Thyroid gland (tissue), 4 donors: ENCODE measurements around the gene GLTP. TPM values are rescaled to one million over a fixed set of nuclear protein-coding genes. Genes with fewer than 3 reads are reported as not detected.
A peak's percentile ranks its signal among the peaks of the same experiment; 100 is the strongest.
"Not testable (repeated sequence)": the region's sequence is repeated elsewhere in the genome, so short reads cannot be mapped to it uniquely, and the experiment has no call there.

Experiments
- DNase-seq, 2 donors: peaks; one replicate each; pipeline ENCODE4 v3.0.0-alpha.2; 2019
- H3K27ac ChIP-seq, 3 donors: fragments of 200-600 bp; sonication (generic); 1 replicate in 2 of 3; 2 replicates in 1 of 3; pipeline ENCODE4 v1.5.1; 2016 to 2019; ENCODE audit warnings: mild to moderate bottlenecking in 1 of 3, moderate library complexity in 1 of 3
- H3K27me3 ChIP-seq: fragments of 200-600 bp; sonication (generic); one replicate; pipeline ENCODE4 v1.5.1; 2019
- H3K36me3 ChIP-seq, 2 donors: fragments of 200-600 bp; sonication (generic); one replicate each; pipeline ENCODE4 v1.5.1; 2016 to 2019
- H3K4me1 ChIP-seq, 2 donors: fragments of 200-600 bp; sonication (generic); one replicate each; pipeline ENCODE4 v1.5.1; 2017 to 2019
- H3K4me3 ChIP-seq, 3 donors: fragments of 200-600 bp; sonication (generic); replicated peaks in 1 of 3; 1 replicate in 2 of 3; 2 replicates in 1 of 3; pipeline ENCODE4 v1.5.1; 2016; ENCODE audit warnings: mild to moderate bottlenecking in 1 of 3
- H3K9me3 ChIP-seq: fragments of 200-600 bp; sonication (generic); one replicate; pipeline ENCODE4 v1.5.1; 2017
- CTCF ChIP-seq, 6 experiments: fragments of 200-600 bp in 3 of 6; fragments of 450-650 bp in 3 of 6; sonication (generic) in 3 of 6; IDR thresholded peaks; one replicate each; pipeline ENCODE4 v1.5.1; 2016 to 2019; ENCODE audit warnings: antibody characterized with exemption in 6 of 6, mild to moderate bottlenecking in 2 of 6, inconsistent platforms in 1 of 6, moderate library complexity in 1 of 6
- POLR2A ChIP-seq, 2 donors: fragments of 450-650 bp; IDR thresholded peaks; one replicate each; pipeline ENCODE4 v1.6.1; 2017; ENCODE audit warnings: antibody characterized with exemption in 2 of 2, mild to moderate bottlenecking in 2 of 2, moderate library complexity in 1 of 2
- WGBS, 2 donors: methylation state at CpG; one replicate each; pipeline ENCODE4 v1.1.5; 2017; 5-methylcytosine and 5-hydroxymethylcytosine counted together
- intact Hi-C: fragments of 100-400 bp; cut with DNase I; formaldehyde crosslinking; loops from one replicate; pipeline ENCODE4 v1.15.1; 2023
- total RNA-seq, 4 donors: library from RNA; depleted of rRNA; stranded (reverse); fragments of >200 nt; gene quantifications; one replicate each; pipeline ENCODE4 v1.2.3, GENCODE V29; 2016

GLTP gene
- total RNA-seq: 10 to 100 TPM; 49.9 to 72.0 (median 60.2) TPM

GRCh38 chr12:109880043-109880931 is at the start of gene GLTP:
GLTP (minus strand) TSS chr12:109880541; CDS start chr12:109880374, 167 bp downstream.
- DNase-seq: peak; percentile 86 to 88
- Histone ChIP-seq H3K4me3 (peak within 1 kb of the TSS; percentile 53 to 67 (median 61)), H3K4me1 (peaks cover 33 to 39% of the 10 kb centered on the region in 2 donors), H3K27ac (peak within 1 kb of the TSS in 2 of 3 donors; percentile 54 to 66), H3K9me3 (no peaks in the 10 kb centered on the region), H3K27me3 (no peaks in the 10 kb centered on the region), H3K36me3 (no peaks in the 10 kb centered on the region)
- WGBS, 2 donors: 0 to 1% methylated on average over 15 to 16 of the region's 92 CpGs
- intact Hi-C loops: loop anchor here (5.0 kb wide), 1 partner anchor 73 kb away; no protein-coding TSS in a partner anchor
- peak in 4 of 6 experiments; percentile 30 to 100 (median 96) for TF ChIP-seq CTCF (IDR thresholded peaks at IDR 0.05)
- peak in 1 of 2 donors; percentile 76 for TF ChIP-seq POLR2A (IDR thresholded peaks at IDR 0.05)

GRCh38 chr12:109929326-109929725 is 49.0 kb upstream of the GLTP start:
- intact Hi-C loops, H3K4me3 ChIP-seq, H3K9me3 ChIP-seq, H3K27me3 ChIP-seq, DNase-seq, H3K27ac ChIP-seq, H3K4me1 ChIP-seq: not testable (repeated sequence)
- WGBS, 2 donors: 92 to 96% methylated on average over 14 of the region's 14 CpGs
- H3K36me3 ChIP-seq: peaks cover 32 to 47% of the 10 kb centered on the region in 2 donors

- no peaks in the 10 kb centered on the region for H3K4me1 ChIP-seq
- 92 to 96% methylated on average over 12 of the region's 12 CpGs for WGBS, 2 donors
Observed at GRCh38 chr12:109928058-109928656, 47.8 kb upstream of the GLTP start.

GRCh38 chr12:109927622-109928021 is 47.3 kb upstream of the GLTP start:
- Histone ChIP-seq H3K4me3 (no peak overlapping the region), H3K27ac (no peak overlapping the region), H3K27me3 (no peaks in the 10 kb centered on the region), H3K4me1 (no peaks in the 10 kb centered on the region), H3K9me3 (no peaks in the 10 kb centered on the region), H3K36me3 (peaks cover 27 to 37% of the 10 kb centered on the region in 2 donors)
- TF ChIP-seq POLR2A (IDR thresholded peaks at IDR 0.05) (no peak), CTCF (IDR thresholded peaks at IDR 0.05) (peak in 4 of 6 experiments; percentile 21 to 44 (median 28))
- DNase-seq: peak in 1 of 2 donors; percentile 33
- intact Hi-C loops: no loop called here
- 83 to 85% methylated on average over 8 of the region's 8 CpGs for WGBS, 2 donors

More at GRCh38 chr12:109928058-109928656, 47.8 kb upstream of the GLTP start:
- TF ChIP-seq CTCF (IDR thresholded peaks at IDR 0.05) (no peak), POLR2A (IDR thresholded peaks at IDR 0.05) (no peak)
- intact Hi-C loops: no loop called here
- H3K27me3 ChIP-seq: no peaks in the 10 kb centered on the region
- H3K36me3 ChIP-seq: peaks cover 32 to 42% of the 10 kb centered on the region in 2 donors
- no peak overlapping the region for H3K4me3 ChIP-seq
- DNase-seq: no peak
- H3K9me3 ChIP-seq: no peaks in the 10 kb centered on the region
- H3K27ac ChIP-seq: no peak overlapping the region

- H3K36me3 ChIP-seq: peaks cover 17 to 27% of the 10 kb centered on the region in 2 donors
- WGBS, 2 donors: 91 to 92% methylated on average over 8 to 9 of the region's 11 CpGs
- H3K4me3 ChIP-seq: no peak overlapping the region
- TF ChIP-seq CTCF (IDR thresholded peaks at IDR 0.05) (no peak), POLR2A (IDR thresholded peaks at IDR 0.05) (no peak)
- intact Hi-C loops: no loop called here
- no peaks in the 10 kb centered on the region for H3K4me1 ChIP-seq
- no peaks in the 10 kb centered on the region for H3K9me3 ChIP-seq
- no peak for DNase-seq
- H3K27me3 ChIP-seq: no peaks in the 10 kb centered on the region
- no peak overlapping the region for H3K27ac ChIP-seq
Observed at GRCh38 chr12:109926488-109927210, 46.3 kb upstream of the GLTP start.
